ENCODE results near the gene PKHD1.

DNA sequence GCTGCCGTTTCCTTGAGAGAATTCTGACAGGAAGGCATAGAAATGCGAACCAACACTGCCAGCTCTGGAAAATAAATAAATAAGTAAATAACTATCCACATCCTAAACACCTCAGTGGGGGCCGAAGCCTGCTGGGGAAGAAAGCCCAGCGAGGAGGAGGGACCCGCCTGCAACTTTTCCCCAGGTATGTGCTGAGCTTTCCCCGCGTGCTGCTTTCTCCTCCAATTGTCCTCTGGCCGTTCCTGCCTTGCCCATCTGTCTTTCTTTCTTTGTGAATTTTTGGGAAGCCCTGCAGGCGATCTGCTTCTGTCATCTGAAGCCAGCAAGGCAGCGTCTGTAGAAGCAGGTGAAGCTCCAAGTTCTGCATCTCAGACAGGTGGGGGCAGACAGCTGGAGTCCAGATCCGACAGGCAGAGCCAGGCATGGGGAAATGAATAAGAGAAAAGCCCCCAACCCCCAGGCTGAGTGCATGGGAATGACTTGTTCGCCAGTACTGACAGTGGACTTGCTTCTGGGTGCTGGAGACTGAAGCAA lies 49.6 kb upstream of the PKHD1 start:
- TF ChIP-seq POLR2A (IDR thresholded peaks at IDR 0.05; ENCODE audit: low read length) (no peak), GATA1 (IDR thresholded peaks at IDR 0.05; ENCODE audit: low read depth, low read length) (no peak)
